ENCODE results near the gene DNAJC10.

DNA sequence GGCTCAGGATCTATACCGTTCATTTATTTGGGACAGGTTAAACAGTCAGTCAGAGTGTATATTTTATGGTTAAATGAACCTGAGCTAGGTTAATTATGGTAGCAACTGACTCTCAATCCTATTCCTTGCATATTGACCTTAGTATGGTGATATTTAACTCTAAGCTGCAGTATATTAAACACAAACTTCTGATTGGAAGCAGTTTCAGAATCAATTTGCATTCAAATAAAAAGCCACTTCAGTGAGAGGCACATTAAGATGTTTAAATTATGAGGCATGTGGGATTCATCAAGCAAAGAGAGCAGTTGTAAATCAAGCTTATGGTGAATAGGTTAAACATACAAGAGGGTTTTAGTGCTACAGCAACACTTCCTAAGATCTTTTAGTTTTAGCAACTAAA, 110.0 kb downstream of the DNAJC10 start:
- TF ChIP-seq, protein P1, sequence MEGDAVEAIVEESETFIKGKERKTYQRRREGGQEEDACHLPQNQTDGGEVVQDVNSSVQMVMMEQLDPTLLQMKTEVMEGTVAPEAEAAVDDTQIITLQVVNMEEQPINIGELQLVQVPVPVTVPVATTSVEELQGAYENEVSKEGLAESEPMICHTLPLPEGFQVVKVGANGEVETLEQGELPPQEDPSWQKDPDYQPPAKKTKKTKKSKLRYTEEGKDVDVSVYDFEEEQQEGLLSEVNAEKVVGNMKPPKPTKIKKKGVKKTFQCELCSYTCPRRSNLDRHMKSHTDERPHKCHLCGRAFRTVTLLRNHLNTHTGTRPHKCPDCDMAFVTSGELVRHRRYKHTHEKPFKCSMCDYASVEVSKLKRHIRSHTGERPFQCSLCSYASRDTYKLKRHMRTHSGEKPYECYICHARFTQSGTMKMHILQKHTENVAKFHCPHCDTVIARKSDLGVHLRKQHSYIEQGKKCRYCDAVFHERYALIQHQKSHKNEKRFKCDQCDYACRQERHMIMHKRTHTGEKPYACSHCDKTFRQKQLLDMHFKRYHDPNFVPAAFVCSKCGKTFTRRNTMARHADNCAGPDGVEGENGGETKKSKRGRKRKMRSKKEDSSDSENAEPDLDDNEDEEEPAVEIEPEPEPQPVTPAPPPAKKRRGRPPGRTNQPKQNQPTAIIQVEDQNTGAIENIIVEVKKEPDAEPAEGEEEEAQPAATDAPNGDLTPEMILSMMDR (optimal IDR thresholded peaks at IDR 0.05 in 1 of 3, IDR thresholded peaks at IDR 0.05 in 1 of 3, conservative IDR thresholded peaks at IDR 0.05 in 1 of 3; ENCODE audit: extremely low read depth in 1 of 3, insufficient read depth in 2 of 3, low read length in 3 of 3): no peak
- TF ChIP-seq EZH2 (IDR thresholded peaks at IDR 0.05; ENCODE audit: low read length): no peak
